ENCODE data around the gene SGCA. TPM values are rescaled to one million over a fixed set of nuclear protein-coding genes. Genes with fewer than 3 reads are reported as not detected.

Gene SGCA
- total RNA-seq, 1 experiment from 2014 or later = not detected

GRCh38 chr17:50166518-50167181, 845 bp downstream of the SGCA start:
- no peak for DNase-seq (ENCODE audit: low read depth)

- DNase-seq (ENCODE audit: low read depth) = no peak
These were observed 1.6 kb downstream of the SGCA start for GRCh38 chr17:50167371-50167770.

- no peak for DNase-seq (ENCODE audit: low read depth)
These were observed 2.5 kb downstream of the SGCA start for GRCh38 chr17:50168319-50168718.

- DNase-seq (ENCODE audit: low read depth) = peak; percentile 59
These were observed 3.4 kb downstream of the SGCA start for GRCh38 chr17:50169121-50169764.

DNA sequence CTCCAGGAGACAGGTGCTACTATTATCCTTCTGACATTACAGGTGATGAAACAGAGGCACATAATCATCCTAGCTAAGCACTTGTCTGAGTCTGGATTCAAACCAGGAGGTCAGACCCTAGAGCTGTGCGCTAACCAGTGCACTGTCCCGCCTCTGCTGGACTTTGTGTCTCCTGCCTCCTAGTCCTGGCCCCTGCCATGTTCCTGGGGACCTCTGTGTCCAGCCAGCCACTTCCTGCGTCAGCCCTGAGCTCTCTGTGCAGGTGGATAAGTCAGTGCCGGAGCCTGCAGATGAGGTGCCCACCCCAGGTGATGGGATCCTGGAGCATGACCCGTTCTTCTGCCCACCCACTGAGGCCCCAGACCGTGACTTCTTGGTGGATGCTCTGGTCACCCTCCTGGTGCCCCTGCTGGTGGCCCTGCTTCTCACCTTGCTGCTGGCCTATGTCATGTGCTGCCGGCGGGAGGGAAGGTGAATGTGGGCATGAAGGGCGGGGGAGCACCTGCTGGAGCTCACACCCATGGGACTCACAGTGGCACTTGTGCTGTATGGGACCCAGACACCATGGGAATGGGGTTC, 4.2 kb downstream of the SGCA start:
- DNase-seq (ENCODE audit: low read depth) = no peak

DNA sequence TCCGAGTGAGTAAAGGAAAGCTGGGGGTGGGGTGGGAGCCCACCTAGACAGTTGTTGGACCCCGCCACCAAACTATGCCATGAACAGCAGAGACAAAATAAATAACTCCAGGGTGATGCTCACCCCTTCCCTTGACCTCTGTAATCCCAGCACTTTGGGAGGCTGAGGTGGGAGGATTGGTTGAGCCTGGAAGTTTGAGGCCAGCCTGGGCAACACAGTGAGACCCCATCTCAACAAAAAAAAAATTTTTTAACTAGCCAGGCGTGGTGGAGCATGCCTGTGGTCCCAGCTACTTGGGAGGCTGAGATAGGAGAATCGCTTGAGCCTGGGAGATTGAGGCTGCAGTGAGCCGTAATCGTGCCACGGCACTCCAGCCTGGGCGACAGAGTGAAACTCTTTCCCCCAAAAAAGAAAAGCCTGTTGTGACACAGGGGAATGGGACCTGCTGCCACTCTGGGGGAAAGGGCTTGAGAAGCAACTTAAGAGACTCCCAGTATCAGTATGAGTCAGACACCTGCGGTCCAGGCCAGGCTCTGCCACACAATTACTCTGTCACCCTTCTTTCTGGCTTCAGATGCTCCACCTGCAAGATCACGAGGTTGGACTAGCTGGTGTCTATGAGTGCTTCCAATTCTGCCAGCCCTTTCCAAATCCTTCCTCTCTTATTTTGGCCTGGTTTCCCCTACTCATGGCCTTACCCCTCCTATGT, 5.0 kb downstream of the SGCA start:
- DNase-seq (ENCODE audit: low read depth) = peak; percentile 81

- no peak for DNase-seq (ENCODE audit: low read depth)
These were observed 5.7 kb downstream of the SGCA start for GRCh38 chr17:50171371-50172071.

DNA sequence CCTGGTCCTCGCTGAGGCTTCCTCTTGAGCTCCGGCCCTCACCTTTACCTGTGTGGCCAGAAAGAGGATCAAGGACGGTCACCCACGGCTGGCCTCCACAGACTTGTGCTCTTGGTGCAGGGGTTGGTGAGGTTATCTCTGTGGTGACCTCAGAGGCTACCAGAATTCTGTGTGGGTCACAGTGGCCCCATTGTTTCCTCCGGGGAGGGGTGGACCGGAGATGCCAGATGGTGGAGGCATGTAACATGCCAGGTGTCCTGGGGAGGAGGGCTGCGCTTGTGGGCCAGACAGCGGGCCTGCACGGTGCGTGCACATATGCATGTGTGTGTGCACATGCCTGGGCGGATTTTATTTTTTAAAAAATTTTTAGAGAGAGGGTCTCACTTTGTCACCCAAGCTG, 6.3 kb downstream of the SGCA start:
- no peak for DNase-seq (ENCODE audit: low read depth)

- no peak for DNase-seq (ENCODE audit: low read depth)
These were observed 7.1 kb downstream of the SGCA start for GRCh38 chr17:50172936-50173334.

- peak; percentile 82 for DNase-seq (ENCODE audit: low read depth)
These were observed 7.6 kb downstream of the SGCA start for GRCh38 chr17:50173335-50173941.

DNA sequence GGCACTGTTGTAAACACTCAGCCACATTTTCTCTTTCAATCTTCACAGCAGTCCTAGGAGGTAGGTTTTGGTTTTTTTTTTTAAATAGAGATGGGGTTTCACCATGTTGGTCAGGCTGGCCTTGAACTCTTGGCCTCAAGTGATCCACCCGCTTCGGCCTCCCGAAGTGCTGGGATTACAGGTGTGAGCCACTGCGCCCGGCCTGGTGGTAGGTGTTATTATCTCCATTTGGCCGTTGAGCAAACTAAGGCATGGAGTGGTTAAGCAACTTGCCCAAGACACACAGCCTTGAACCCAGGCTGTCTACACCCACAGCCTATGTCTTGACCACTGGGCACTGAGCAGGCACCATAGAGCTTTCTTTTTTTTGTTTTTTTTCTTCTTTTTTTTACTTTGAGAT, 8.6 kb downstream of the SGCA start:
- DNase-seq (ENCODE audit: low read depth) = no peak

- DNase-seq (ENCODE audit: low read depth) = no peak
These were observed 9.4 kb downstream of the SGCA start for GRCh38 chr17:50175035-50175807.

- no peak for DNase-seq (ENCODE audit: low read depth)
These were observed 11.0 kb downstream of the SGCA start for GRCh38 chr17:50176559-50177357.

DNA sequence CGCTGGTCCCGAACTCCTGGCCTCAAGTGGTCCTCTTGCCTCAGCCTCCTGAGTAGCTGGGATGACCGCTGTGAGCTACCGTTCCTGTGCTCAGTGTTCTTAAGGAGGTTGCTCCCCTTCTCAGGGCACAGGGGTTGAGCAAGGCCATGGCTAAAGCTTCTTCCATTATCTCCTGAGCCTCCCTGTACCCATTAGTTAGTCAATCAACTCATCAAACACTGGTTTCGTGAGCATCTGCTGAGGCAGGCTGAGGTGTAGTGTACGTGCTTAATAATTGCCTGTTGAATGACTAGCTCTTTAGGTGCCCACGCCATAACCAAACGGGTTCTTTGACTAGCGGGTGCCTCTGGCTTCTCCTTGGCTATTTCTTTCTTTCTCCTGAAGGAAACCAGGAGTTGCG, 11.7 kb downstream of the SGCA start:
- peak; percentile 35 for DNase-seq (ENCODE audit: low read depth)

GRCh38 chr17:50177983-50178834, 12.4 kb downstream of the SGCA start:
- DNase-seq (ENCODE audit: low read depth) = peak; percentile 97

- DNase-seq (ENCODE audit: low read depth) = no peak
These were observed 14.3 kb downstream of the SGCA start for GRCh38 chr17:50180111-50180510.

- DNase-seq (ENCODE audit: low read depth) = no peak
These were observed 14.8 kb downstream of the SGCA start for GRCh38 chr17:50180620-50181019.

DNA sequence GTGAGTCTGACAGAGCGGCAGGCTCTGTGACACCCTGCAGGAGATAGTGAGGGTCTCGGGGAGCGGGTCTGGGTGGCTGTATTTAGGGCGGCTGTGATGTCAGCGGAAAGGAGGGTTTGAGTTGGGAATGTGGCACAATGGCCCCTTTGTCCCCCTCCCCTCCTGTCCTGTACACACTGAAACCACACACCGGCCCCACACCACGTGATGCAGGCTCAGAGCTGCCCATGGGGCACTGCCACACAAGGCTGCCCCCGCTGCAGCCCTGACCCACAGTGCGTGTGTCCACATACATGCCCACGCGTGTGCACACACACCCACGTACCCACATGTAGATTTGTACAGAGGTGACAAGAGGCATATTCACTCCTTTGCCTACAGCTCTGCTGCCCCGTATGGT, 15.3 kb downstream of the SGCA start:
- DNase-seq (ENCODE audit: low read depth) = no peak

All from M059J (cell line).